CD4-positive, CD25-positive, alpha-beta regulatory T cell (primary cell): ENCODE measurements around the gene RNF13. TPM values are rescaled to one million over a fixed set of nuclear protein-coding genes. Genes with fewer than 3 reads are reported as not detected.

Experiments used
- ATAC-seq, 2 donors: fragments of 150-1000 bp; cut with Tn5 transposase; one replicate each; pipeline ENCODE4 v1.10.0; 2021; ENCODE audit warnings: low read depth in 2 of 2, moderate number of reproducible peaks in 2 of 2, moderate library complexity in 1 of 2
- DNase-seq, 3 donors: peaks; one replicate each; pipeline versions ENCODE4 v3.0.0 to v3.0.0-alpha.2; 2012 to 2022; ENCODE audit warnings: mixed read lengths in 1 of 3
- H3K27ac ChIP-seq: one replicate; pipeline ENCODE4 v1.7.0; 2013; ENCODE audit warnings: mild to moderate bottlenecking, low read length; ENCODE audit not compliant: insufficient read depth, poor library complexity, severe bottlenecking
- H3K27me3 ChIP-seq: one replicate; pipeline ENCODE4 v1.7.0; 2013; ENCODE audit warnings: low read length; ENCODE audit not compliant: control insufficient read depth, insufficient read depth
- H3K36me3 ChIP-seq: one replicate; pipeline ENCODE4 v1.7.0; 2013; ENCODE audit warnings: mild to moderate bottlenecking, low read length, moderate library complexity; ENCODE audit not compliant: control insufficient read depth, insufficient read depth
- H3K4me1 ChIP-seq: 2 replicates; pipeline ENCODE4 v1.7.0; 2013; ENCODE audit warnings: mild to moderate bottlenecking, low read length; ENCODE audit not compliant: insufficient read depth, control insufficient read depth, poor library complexity, severe bottlenecking
- H3K4me3 ChIP-seq: one replicate; pipeline ENCODE4 v1.7.0; 2013; ENCODE audit warnings: low read depth, mild to moderate bottlenecking, low read length, moderate library complexity
- H3K9me3 ChIP-seq, 2 experiments: 1 replicate in 1 of 2; 2 replicates in 1 of 2; pipeline ENCODE4 v1.7.0; 2013; ENCODE audit warnings: low read length in 2 of 2, mild to moderate bottlenecking in 1 of 2, moderate library complexity in 1 of 2; ENCODE audit not compliant: control insufficient read depth in 2 of 2
- H3K27ac Mint-ChIP-seq, 3 donors: one replicate each; pipeline ENCODE4 v1.8.0; 2020 to 2022; ENCODE audit warnings: mild to moderate bottlenecking in 3 of 3, mixed read lengths in 3 of 3, moderate library complexity in 2 of 3
- H3K27me3 Mint-ChIP-seq: one replicate; pipeline ENCODE4 v1.8.0; 2022; ENCODE audit warnings: mild to moderate bottlenecking, mixed read lengths
- H3K36me3 Mint-ChIP-seq: one replicate; pipeline ENCODE4 v1.8.0; 2020; ENCODE audit warnings: mixed read lengths
- H3K4me1 Mint-ChIP-seq, 4 donors: one replicate each; pipeline ENCODE4 v1.8.0; 2020 to 2022; ENCODE audit warnings: mixed read lengths in 4 of 4, mild to moderate bottlenecking in 1 of 4
- H3K4me3 Mint-ChIP-seq, 4 donors: one replicate each; pipeline ENCODE4 v1.8.0; 2020 to 2022; ENCODE audit warnings: mild to moderate bottlenecking in 4 of 4, mixed read lengths in 4 of 4, moderate library complexity in 3 of 4
- H3K9me3 Mint-ChIP-seq, 7 donors: one replicate each; pipeline ENCODE4 v1.8.0; 2020 to 2022; ENCODE audit warnings: mixed read lengths in 7 of 7, mild to moderate bottlenecking in 3 of 7, moderate library complexity in 2 of 7
- polyA plus RNA-seq, 4 donors: library from polyadenylated mRNA; unstranded; fragments of 300-500 nt; fragmentation: Illumina TruSeq; gene quantifications; one replicate each; pipeline ENCODE4 v1.2.3, GENCODE V29; 2021
- total RNA-seq: library from RNA; stranded (reverse); gene quantifications from one replicate; pipeline ENCODE4 v1.2.3, GENCODE V29; 2022

Gene RNF13
- total and polyA plus RNA-seq, 5 donors from 2014 or later, result 44.0 to 156 (median 136) TPM

GRCh38 chr3:149860881-149861280 lies 47.9 kb downstream of the RNF13 start:
- Mint-ChIP-seq H3K36me3 (peaks cover 51% of the 10 kb centered on the region), H3K4me1 (peaks cover 5 to 18% (median 6%) of the 10 kb centered on the region in 4 donors)

GRCh38 chr3:149867563-149867962 lies 54.5 kb downstream of the RNF13 start:
- H3K27me3 ChIP-seq, result no peaks in the 10 kb centered on the region
- Mint-ChIP-seq H3K27me3 (no peaks in the 10 kb centered on the region), H3K36me3 (peaks cover 60% of the 10 kb centered on the region), H3K4me1 (peaks cover 8 to 37% (median 18%) of the 10 kb centered on the region in 4 donors), H3K27ac (no peak overlapping the region), H3K4me3 (no peak overlapping the region), H3K9me3 (peaks cover 4 to 28% (median 15%) of the 10 kb centered on the region in 7 donors)
- no peaks in the 10 kb centered on the region for H3K4me1 ChIP-seq
- H3K36me3 ChIP-seq, result peaks cover 13% of the 10 kb centered on the region
- ATAC-seq (no peak), DNase-seq (no peak)
- H3K9me3 ChIP-seq, result peaks cover 4 to 17% of the 10 kb centered on the region in 2 experiments
- H3K4me3 ChIP-seq, result no peak overlapping the region
- no peak overlapping the region for H3K27ac ChIP-seq

More at GRCh38 chr3:149860881-149861280, 47.9 kb downstream of the RNF13 start:
- ATAC-seq (no peak), DNase-seq (no peak)
- H3K4me3 Mint-ChIP-seq, result no peak overlapping the region
- no peak overlapping the region for H3K27ac Mint-ChIP-seq
- no peak overlapping the region for H3K4me3 ChIP-seq
- no peaks in the 10 kb centered on the region for H3K27me3 Mint-ChIP-seq
- H3K4me1 ChIP-seq, result no peaks in the 10 kb centered on the region
- peaks cover 0 to 6% (median 0%) of the 10 kb centered on the region in 7 donors for H3K9me3 Mint-ChIP-seq
- H3K36me3 ChIP-seq, result peaks cover 19% of the 10 kb centered on the region
- H3K27ac ChIP-seq, result no peak overlapping the region
- H3K27me3 ChIP-seq, result no peaks in the 10 kb centered on the region
- no peaks in the 10 kb centered on the region for H3K9me3 ChIP-seq

GRCh38 chr3:149871855-149872254 lies 58.8 kb downstream of the RNF13 start:
- Histone ChIP-seq H3K9me3 (peaks cover 4 to 17% of the 10 kb centered on the region in 2 experiments), H3K27me3 (no peaks in the 10 kb centered on the region), H3K4me1 (no peaks in the 10 kb centered on the region), H3K4me3 (no peak overlapping the region), H3K36me3 (peaks cover 20% of the 10 kb centered on the region), H3K27ac (no peak overlapping the region)
- no peak for ATAC-seq
- no peak for DNase-seq
- no peak overlapping the region for H3K4me3 Mint-ChIP-seq
- H3K27me3 Mint-ChIP-seq, result no peaks in the 10 kb centered on the region
- H3K9me3 Mint-ChIP-seq, result peaks cover 2 to 18% (median 15%) of the 10 kb centered on the region in 7 donors
- peaks cover 8 to 45% (median 19%) of the 10 kb centered on the region in 4 donors for H3K4me1 Mint-ChIP-seq
- peaks cover 47% of the 10 kb centered on the region for H3K36me3 Mint-ChIP-seq
- H3K27ac Mint-ChIP-seq, result no peak overlapping the region

- no peak overlapping the region for H3K27ac ChIP-seq
- H3K4me1 ChIP-seq, result no peaks in the 10 kb centered on the region
- H3K27me3 Mint-ChIP-seq, result no peaks in the 10 kb centered on the region
- no peaks in the 10 kb centered on the region for H3K27me3 ChIP-seq
- H3K36me3 ChIP-seq, result peaks cover 20% of the 10 kb centered on the region
- H3K27ac Mint-ChIP-seq, result no peak overlapping the region
- peaks cover 0 to 16% (median 12%) of the 10 kb centered on the region in 7 donors for H3K9me3 Mint-ChIP-seq
- peaks cover 4 to 12% of the 10 kb centered on the region in 2 experiments for H3K9me3 ChIP-seq
- no peak overlapping the region for H3K4me3 Mint-ChIP-seq
- no peak overlapping the region for H3K4me3 ChIP-seq
- ATAC-seq (no peak), DNase-seq (no peak)
- H3K36me3 Mint-ChIP-seq, result peaks cover 42% of the 10 kb centered on the region
- H3K4me1 Mint-ChIP-seq, result peaks cover 8 to 38% (median 19%) of the 10 kb centered on the region in 4 donors
These were observed 59.6 kb downstream of the RNF13 start for GRCh38 chr3:149872589-149872988.

- no peak for ATAC-seq
- Histone ChIP-seq H3K27me3 (no peaks in the 10 kb centered on the region), H3K4me1 (no peaks in the 10 kb centered on the region), H3K27ac (no peak overlapping the region), H3K36me3 (peaks cover 10% of the 10 kb centered on the region), H3K4me3 (no peak overlapping the region), H3K9me3 (no peaks in the 10 kb centered on the region)
- Mint-ChIP-seq H3K9me3 (peaks cover 0 to 2% (median 0%) of the 10 kb centered on the region in 7 donors), H3K36me3 (peaks cover 17% of the 10 kb centered on the region), H3K4me1 (peaks cover 0 to 27% (median 14%) of the 10 kb centered on the region in 4 donors), H3K4me3 (no peak overlapping the region), H3K27ac (no peak overlapping the region), H3K27me3 (no peaks in the 10 kb centered on the region)
- no peak for DNase-seq
These were observed 64.7 kb downstream of the RNF13 start for GRCh38 chr3:149877668-149878067.

- Mint-ChIP-seq H3K27ac (peak overlapping the region in 2 of 3 donors; percentile 24 to 57), H3K9me3 (peaks cover 0 to 6% (median 0%) of the 10 kb centered on the region in 7 donors), H3K36me3 (peaks cover 24% of the 10 kb centered on the region), H3K4me3 (no peak overlapping the region), H3K27me3 (no peaks in the 10 kb centered on the region), H3K4me1 (peaks cover 9 to 25% (median 14%) of the 10 kb centered on the region in 4 donors)
- Histone ChIP-seq H3K36me3 (peaks cover 4% of the 10 kb centered on the region), H3K27ac (no peak overlapping the region), H3K4me1 (no peaks in the 10 kb centered on the region), H3K4me3 (no peak overlapping the region), H3K27me3 (no peaks in the 10 kb centered on the region), H3K9me3 (no peaks in the 10 kb centered on the region)
- ATAC-seq, result no peak
- DNase-seq, result peak in 2 of 3 donors; percentile 0 to 35
These were observed 66.9 kb downstream of the RNF13 start for GRCh38 chr3:149879872-149880271.

- H3K4me1 Mint-ChIP-seq, result peaks cover 16 to 27% (median 24%) of the 10 kb centered on the region in 4 donors
- no peaks in the 10 kb centered on the region for H3K9me3 ChIP-seq
- H3K27me3 ChIP-seq, result no peaks in the 10 kb centered on the region
- peak overlapping the region in 1 of 4 donors; percentile 39 for H3K4me3 Mint-ChIP-seq
- DNase-seq (no peak), ATAC-seq (no peak)
- no peaks in the 10 kb centered on the region for H3K27me3 Mint-ChIP-seq
- no peaks in the 10 kb centered on the region for H3K4me1 ChIP-seq
- H3K4me3 ChIP-seq, result no peak overlapping the region
- no peaks in the 10 kb centered on the region for H3K36me3 ChIP-seq
- H3K27ac ChIP-seq, result no peak overlapping the region
- H3K36me3 Mint-ChIP-seq, result peaks cover 26% of the 10 kb centered on the region
- peaks cover 0 to 6% (median 0%) of the 10 kb centered on the region in 7 donors for H3K9me3 Mint-ChIP-seq
- no peak overlapping the region for H3K27ac Mint-ChIP-seq
These were observed 68.9 kb downstream of the RNF13 start for GRCh38 chr3:149881879-149882278.

GRCh38 chr3:149883134-149883533 lies 70.1 kb downstream of the RNF13 start:
- Mint-ChIP-seq H3K9me3 (peaks cover 0 to 6% (median 0%) of the 10 kb centered on the region in 7 donors), H3K4me3 (no peak overlapping the region), H3K27ac (no peak overlapping the region), H3K27me3 (no peaks in the 10 kb centered on the region), H3K4me1 (peaks cover 16 to 31% (median 22%) of the 10 kb centered on the region in 4 donors), H3K36me3 (peaks cover 33% of the 10 kb centered on the region)
- ATAC-seq (no peak), DNase-seq (no peak)
- Histone ChIP-seq H3K4me1 (no peaks in the 10 kb centered on the region), H3K27me3 (no peaks in the 10 kb centered on the region), H3K36me3 (peaks cover 4% of the 10 kb centered on the region), H3K4me3 (no peak overlapping the region), H3K27ac (no peak overlapping the region), H3K9me3 (no peaks in the 10 kb centered on the region)
